GM15510 (cell line): ENCODE measurements around the gene PTPN13.

ENCODE experiments used
- POLR2A ChIP-seq: IDR thresholded peaks from 3 replicates; pipeline ENCODE4 v1.6.1; 2011; ENCODE audit warnings: borderline replicate concordance; ENCODE audit not compliant: insufficient read length; ENCODE audit errors: extremely low read depth

PTPN13 gene

GRCh38 chr4:86762649-86763048 is 168.5 kb downstream of the PTPN13 start:
- no peak for TF ChIP-seq POLR2A

GRCh38 chr4:86769794-86770193 is 175.7 kb downstream of the PTPN13 start:
- no peak for TF ChIP-seq POLR2A

- TF ChIP-seq POLR2A, result no peak
These were observed 177.0 kb downstream of the PTPN13 start for GRCh38 chr4:86771141-86771540.

GRCh38 chr4:86775061-86775460 is 180.9 kb downstream of the PTPN13 start:
- no peak for TF ChIP-seq POLR2A

GRCh38 chr4:86778175-86778574 is 184.1 kb downstream of the PTPN13 start:
- TF ChIP-seq POLR2A, result no peak

- TF ChIP-seq POLR2A, result no peak
These were observed 194.7 kb downstream of the PTPN13 start for GRCh38 chr4:86788826-86789225.

GRCh38 chr4:86791126-86791525 is 197.0 kb downstream of the PTPN13 start:
- TF ChIP-seq POLR2A, result no peak

GRCh38 chr4:86809809-86810208 is 215.7 kb downstream of the PTPN13 start:
- TF ChIP-seq POLR2A, result no peak

GRCh38 chr4:86810847-86811246 is 216.7 kb downstream of the PTPN13 start:
- no peak for TF ChIP-seq POLR2A

GRCh38 chr4:86815653-86816052 is 221.5 kb downstream of the PTPN13 start:
- TF ChIP-seq POLR2A, result no peak

GRCh38 chr4:86816501-86817273 is 222.6 kb downstream of the PTPN13 start:
- no peak for TF ChIP-seq POLR2A

GRCh38 chr4:86818211-86818610 is 224.1 kb downstream of the PTPN13 start:
- TF ChIP-seq POLR2A, result no peak

GRCh38 chr4:86818841-86819240 is 224.7 kb downstream of the PTPN13 start:
- no peak for TF ChIP-seq POLR2A

- no peak for TF ChIP-seq POLR2A
These were observed 225.4 kb downstream of the PTPN13 start for GRCh38 chr4:86819561-86819960.

- no peak for TF ChIP-seq POLR2A
These were observed 227.0 kb downstream of the PTPN13 start for GRCh38 chr4:86821151-86821550.

- TF ChIP-seq POLR2A, result no peak
These were observed 228.0 kb downstream of the PTPN13 start for GRCh38 chr4:86822136-86822535.
